Right renal pelvis (tissue), 4 donors: Measurements from ENCODE around the gene LCA5. TPM values are rescaled to one million over a fixed set of nuclear protein-coding genes. Genes with fewer than 3 reads are reported as not detected.
A peak's percentile ranks its signal among the peaks of the same experiment; 100 is the strongest.
"Not testable (repeated sequence)": the region's sequence is repeated elsewhere in the genome, so short reads cannot be mapped to it uniquely, and the experiment has no call there.

Experiments used
- DNase-seq, 4 donors: peaks; one replicate each; pipeline ENCODE4 v3.0.0-alpha.2; 2013; ENCODE audit warnings: low read depth in 4 of 4, low spot score in 3 of 4, missing footprints in 1 of 4
- polyA plus RNA-seq, 4 donors: library from polyadenylated mRNA; unstranded; fragments of 120-200 nt; gene quantifications; one replicate each; pipeline ENCODE4 v1.2.1, GENCODE V29; 2013; ENCODE audit not compliant: insufficient read length in 4 of 4

The LCA5 gene
- polyA plus RNA-seq, 4 donors = 9.8 to 13.5 (median 12.4) TPM

GRCh38 chr6:79538106-79538971, 1.1 kb upstream of the LCA5 start:
- DNase-seq = peak in 1 of 4 donors; percentile 15

GRCh38 chr6:79536585-79536953, 661 bp downstream of the LCA5 start:
- peak in 1 of 4 donors; percentile 26 for DNase-seq

DNA sequence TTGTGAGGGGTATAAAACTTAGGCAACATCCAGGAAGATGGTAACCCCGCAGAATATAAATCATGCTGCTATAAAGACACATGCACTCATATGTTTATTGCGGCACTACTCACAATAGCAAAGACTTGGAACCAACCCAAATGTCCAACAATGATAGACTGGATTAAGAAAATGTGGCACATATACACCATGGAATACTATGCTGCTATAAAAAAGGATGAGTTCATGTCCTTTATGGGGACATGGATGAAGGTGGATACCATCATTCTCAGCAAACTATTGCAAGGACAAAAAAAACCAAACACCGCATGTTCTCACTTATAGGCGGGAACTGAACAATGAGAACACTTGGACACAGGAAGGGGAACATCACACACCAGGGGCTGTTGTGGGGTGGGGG, 7.7 kb downstream of the LCA5 start:
- DNase-seq = not testable (repeated sequence)

DNA sequence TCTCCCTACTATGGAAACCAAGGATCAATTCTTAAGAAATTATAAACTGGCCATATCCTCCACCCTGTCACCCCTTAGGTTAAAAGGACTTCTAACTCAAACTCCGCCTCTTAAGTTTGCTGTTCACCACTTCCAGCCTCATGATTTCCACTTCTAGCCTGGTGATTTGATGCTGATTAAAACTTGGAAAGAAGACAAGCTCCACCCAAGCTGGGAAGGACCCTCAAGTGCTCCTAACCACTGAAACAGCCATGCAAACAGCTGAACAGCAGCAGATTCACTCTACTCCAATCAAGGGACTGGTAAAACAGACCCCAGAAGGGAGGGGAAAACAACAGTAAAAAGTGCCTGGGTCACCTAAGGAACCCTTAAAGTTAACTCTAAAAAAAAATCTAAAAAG, 10.3 kb downstream of the LCA5 start:
- DNase-seq = no peak

GRCh38 chr6:79525272-79526100, 11.7 kb downstream of the LCA5 start:
- DNase-seq = no peak

- DNase-seq = no peak
Measured at GRCh38 chr6:79524065-79524464, 13.2 kb downstream of the LCA5 start.

GRCh38 chr6:79522609-79523008, 14.6 kb downstream of the LCA5 start:
- DNase-seq = no peak

- no peak for DNase-seq
Measured at GRCh38 chr6:79520534-79520933, 16.7 kb downstream of the LCA5 start.

GRCh38 chr6:79518842-79519241, 18.4 kb downstream of the LCA5 start:
- no peak for DNase-seq

GRCh38 chr6:79515436-79515835, 21.8 kb downstream of the LCA5 start:
- DNase-seq = no peak

DNA sequence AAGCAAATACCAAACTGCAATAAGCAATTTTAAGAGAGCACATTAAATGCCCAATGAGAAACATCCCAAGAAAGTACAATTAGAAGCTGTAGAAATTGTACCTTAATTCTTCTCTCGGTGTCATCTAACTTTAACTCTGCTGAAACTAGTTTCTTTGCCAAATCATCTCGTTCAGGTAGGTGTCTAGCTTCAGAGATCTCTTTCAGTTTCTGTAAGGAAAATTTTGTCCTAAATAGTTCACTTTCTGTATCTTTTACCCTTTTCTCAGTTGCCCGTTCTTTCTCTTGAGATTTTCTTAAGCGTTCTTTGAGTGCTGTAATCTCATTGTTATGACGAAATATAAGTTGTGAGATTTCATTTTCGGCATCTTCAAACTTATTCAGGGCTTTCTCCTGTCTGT, 24.1 kb downstream of the LCA5 start:
- DNase-seq = no peak

DNA sequence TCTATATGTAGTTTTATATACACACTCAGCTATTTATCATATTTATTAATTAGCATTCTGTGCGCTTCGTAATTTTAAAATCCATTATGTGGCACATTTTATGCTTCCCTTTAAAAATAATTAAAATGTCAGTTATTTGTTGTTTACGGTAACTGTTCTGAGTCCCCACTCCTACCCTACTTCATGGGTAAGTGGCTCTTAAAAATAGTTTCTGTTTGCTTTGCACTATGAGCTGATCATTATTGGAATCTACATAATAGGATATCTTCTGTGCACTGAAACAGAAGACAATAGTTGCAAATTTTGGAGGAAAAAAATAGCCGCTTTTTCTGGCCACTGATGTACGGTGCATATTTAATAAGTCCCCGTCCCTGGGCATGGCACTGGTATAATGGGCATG, 25.2 kb downstream of the LCA5 start:
- DNase-seq = no peak

GRCh38 chr6:79510707-79511106, 26.5 kb downstream of the LCA5 start:
- DNase-seq = no peak

DNA sequence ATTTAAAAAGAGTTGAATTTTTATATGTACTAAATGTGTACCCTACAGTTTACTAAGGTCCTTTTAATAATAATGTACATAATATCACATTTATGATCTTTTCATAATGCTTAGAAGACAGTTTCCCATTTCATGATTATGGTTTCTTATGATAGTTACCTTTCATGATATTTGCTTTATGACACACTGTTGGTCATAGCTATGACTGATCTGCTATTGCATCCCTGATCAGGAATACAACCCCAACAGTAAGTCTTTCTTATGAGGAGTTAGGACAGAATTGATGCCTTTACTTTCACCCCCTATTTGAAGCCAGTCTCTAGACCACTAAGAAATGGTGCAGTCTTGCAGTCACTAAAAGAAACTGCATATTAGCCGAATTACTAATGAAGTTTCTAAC, 31.0 kb downstream of the LCA5 start:
- no peak for DNase-seq

DNA sequence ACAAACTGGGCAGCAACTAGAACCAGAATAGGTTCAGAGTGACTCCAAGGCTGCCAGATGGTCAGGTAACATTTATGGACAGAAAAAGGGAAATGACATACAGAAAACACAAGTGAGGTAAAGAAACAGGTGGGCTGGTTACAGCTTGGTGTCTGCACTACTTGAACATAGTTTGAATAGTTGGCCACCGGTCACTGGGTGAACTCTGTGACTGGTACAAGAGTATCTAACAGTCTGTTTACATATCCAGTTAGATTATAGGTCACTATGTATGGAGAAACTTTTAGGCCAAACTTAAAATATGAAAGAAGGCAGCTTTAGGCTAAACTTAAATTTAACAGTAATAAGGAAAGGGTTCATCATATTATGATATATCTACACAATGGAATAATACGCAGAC, 32.9 kb downstream of the LCA5 start:
- no peak for DNase-seq

DNA sequence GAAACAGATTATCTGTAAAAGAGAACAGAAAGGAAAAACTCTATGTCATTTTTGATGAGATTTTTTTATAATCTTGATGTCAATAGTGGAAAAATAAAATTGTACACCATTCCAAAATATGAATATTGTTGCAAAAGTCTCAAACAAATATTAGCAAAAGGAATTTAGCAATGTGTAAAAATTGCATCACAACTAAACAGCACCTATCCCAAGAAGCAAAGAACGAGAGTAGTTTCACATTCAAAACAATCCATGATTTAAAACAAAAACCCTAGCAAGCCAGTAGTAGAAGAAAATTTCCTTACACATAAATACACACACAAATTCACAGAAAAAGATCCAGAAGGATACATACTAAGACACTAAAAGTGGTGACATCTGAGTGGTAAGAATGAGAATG, 38.4 kb downstream of the LCA5 start:
- no peak for DNase-seq

DNA sequence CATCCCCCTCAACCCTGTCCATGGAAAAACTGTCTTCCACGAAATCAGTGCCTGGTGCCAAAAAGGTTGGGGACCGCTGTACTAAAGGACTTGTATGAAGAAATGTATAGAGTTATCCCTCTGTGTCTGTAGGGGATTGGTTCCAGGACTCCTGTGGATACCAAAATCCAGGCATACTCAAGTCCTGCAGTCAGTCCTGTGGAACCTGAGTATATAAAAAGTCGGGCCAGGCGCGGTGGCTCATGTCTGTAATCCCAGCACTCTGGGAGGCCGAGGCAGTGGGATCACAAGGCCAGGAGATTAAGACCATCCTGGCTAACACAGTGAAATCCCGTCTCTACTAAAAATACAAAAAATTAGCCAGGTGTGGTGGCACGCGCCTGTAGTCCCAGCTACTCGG, 42.0 kb downstream of the LCA5 start:
- DNase-seq = no peak

DNA sequence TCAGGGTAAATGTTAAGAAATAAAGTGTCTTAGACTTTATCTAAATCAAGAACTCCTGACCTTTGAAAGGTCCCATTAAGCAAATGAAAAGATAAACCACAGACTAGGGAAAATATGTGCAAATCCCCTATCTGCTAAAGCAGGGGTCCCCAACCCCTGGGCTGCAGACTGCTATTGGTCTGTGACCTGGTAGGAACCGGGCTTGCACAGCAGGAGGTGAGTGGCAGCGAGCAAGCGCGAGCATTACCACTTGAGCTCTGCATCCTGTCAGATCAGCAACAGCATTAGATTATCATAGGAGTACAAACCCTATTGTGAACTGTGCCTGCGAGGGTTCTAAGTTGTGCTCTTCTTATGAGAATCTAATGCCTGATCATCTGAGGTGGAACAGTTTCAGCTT, 42.4 kb downstream of the LCA5 start:
- DNase-seq = no peak

GRCh38 chr6:79470728-79471127, 66.5 kb downstream of the LCA5 start:
- no peak for DNase-seq

DNA sequence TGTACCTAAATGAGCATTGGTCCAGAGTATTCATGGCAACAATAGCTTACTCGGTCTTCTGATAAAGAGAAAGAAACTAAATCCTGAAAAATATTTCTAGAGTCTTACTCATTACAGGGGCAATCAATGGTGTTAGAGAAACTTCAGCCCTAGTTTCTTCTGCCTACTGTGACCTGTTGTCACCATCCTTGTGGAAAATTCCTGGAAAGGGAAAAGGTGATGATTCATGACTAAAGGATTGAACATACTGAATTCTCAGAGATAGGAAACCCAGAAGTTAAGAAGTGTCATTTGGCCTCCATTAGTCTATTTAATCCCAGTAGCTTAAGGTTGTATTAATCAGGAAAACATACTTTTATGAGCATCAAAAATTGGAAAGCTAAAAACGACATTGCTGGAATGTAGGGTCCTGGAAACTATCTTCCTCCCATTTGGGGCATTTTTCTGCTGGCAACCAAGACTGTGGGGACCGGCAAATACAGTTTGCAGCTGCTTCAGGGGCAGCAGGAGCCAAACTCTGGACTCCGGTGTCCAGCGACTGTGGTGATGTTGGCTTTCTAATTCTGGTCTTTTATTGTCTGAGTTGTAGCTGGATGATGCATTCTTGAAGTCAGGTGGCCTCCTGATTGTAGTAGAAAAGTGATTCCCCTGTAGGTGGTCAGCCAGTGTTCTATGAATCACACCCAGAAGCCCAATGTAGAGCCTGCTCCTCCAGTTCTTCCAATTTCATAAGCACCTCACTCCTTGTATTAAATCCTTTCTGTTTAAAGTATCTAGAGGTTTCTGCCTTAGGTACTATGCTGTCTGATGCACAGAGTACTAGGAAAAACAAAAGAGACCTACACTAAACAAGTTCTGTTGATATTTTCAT, 67.6 kb downstream of the LCA5 start:
- DNase-seq = no peak

- no peak for DNase-seq
Measured at GRCh38 chr6:79468587-79468986, 68.6 kb downstream of the LCA5 start.
